H9 (cell line): ENCODE data around the gene RELB. TPM values are rescaled to one million over a fixed set of nuclear protein-coding genes. Genes with fewer than 3 reads are reported as not detected.

Experiments used
- DNase-seq: peaks from one replicate; pipeline ENCODE4 v3.0.0-alpha.2; 2017
- H2AFZ ChIP-seq: one replicate; pipeline ENCODE4 v1.6.1; 2013; ENCODE audit warnings: mild to moderate bottlenecking, low read length, control low read depth, moderate library complexity
- H2AK5ac ChIP-seq: 2 replicates; pipeline ENCODE4 v1.6.1; 2013; ENCODE audit warnings: low read length, control low read depth, mixed read lengths; ENCODE audit not compliant: insufficient read length
- H2BK120ac ChIP-seq: one replicate; pipeline ENCODE4 v1.6.1; 2013; ENCODE audit warnings: low read depth, mild to moderate bottlenecking, low read length, control low read depth, inconsistent platforms; ENCODE audit not compliant: poor library complexity, severe bottlenecking
- H2BK12ac ChIP-seq: 2 replicates; pipeline ENCODE4 v1.6.1; 2013; ENCODE audit warnings: low read length, control low read depth, mixed read lengths, low read depth; ENCODE audit not compliant: insufficient read length
- H2BK15ac ChIP-seq: 2 replicates; pipeline ENCODE4 v1.6.1; 2013; ENCODE audit warnings: low read depth, low read length, control low read depth
- H2BK20ac ChIP-seq: one replicate; pipeline ENCODE4 v1.6.1; 2013; ENCODE audit warnings: low read depth, mild to moderate bottlenecking, low read length, control low read depth, inconsistent platforms; ENCODE audit not compliant: poor library complexity, severe bottlenecking
- H2BK5ac ChIP-seq: 2 replicates; pipeline ENCODE4 v1.6.1; 2013; ENCODE audit warnings: low read length, control low read depth, mixed read lengths; ENCODE audit not compliant: insufficient read length
- H3K14ac ChIP-seq: 2 replicates; pipeline ENCODE4 v1.6.1; 2013; ENCODE audit warnings: low read length, control low read depth; ENCODE audit not compliant: insufficient read depth
- H3K18ac ChIP-seq: 2 replicates; pipeline ENCODE4 v1.6.1; 2013; ENCODE audit warnings: low read depth, mild to moderate bottlenecking, mixed read lengths, low read length, control low read depth; ENCODE audit not compliant: insufficient read length
- H3K23ac ChIP-seq: 2 replicates; pipeline ENCODE4 v1.6.1; 2013; ENCODE audit warnings: low read length, control low read depth, mixed read lengths, low read depth; ENCODE audit not compliant: insufficient read length
- H3K23me2 ChIP-seq: 2 replicates; pipeline ENCODE4 v1.6.1; 2013; ENCODE audit warnings: low read depth, mild to moderate bottlenecking, mixed read lengths, low read length, control low read depth; ENCODE audit not compliant: insufficient read length, poor library complexity, severe bottlenecking
- H3K27ac ChIP-seq: 2 replicates; pipeline ENCODE4 v1.5.1; 2013; ENCODE audit warnings: low read length, control low read depth, mixed read lengths, low read depth; ENCODE audit not compliant: insufficient read length
- H3K27me3 ChIP-seq: 2 replicates; pipeline ENCODE4 v1.6.1; 2013; ENCODE audit warnings: low read length, control low read depth, inconsistent platforms; ENCODE audit not compliant: insufficient read depth
- H3K4ac ChIP-seq: 2 replicates; pipeline ENCODE4 v1.6.1; 2013; ENCODE audit warnings: low read depth, mild to moderate bottlenecking, control low read depth, inconsistent platforms, low read length, moderate library complexity
- H3K4me1 ChIP-seq: 2 replicates; pipeline ENCODE4 v1.6.1; 2013; ENCODE audit warnings: low read length, control low read depth, inconsistent platforms; ENCODE audit not compliant: insufficient read depth
- H3K4me2 ChIP-seq: 2 replicates; pipeline ENCODE4 v1.6.1; 2013; ENCODE audit warnings: low read length, control low read depth, mixed read lengths; ENCODE audit not compliant: insufficient read length, insufficient read depth
- H3K56ac ChIP-seq: 2 replicates; pipeline ENCODE4 v1.6.1; 2013; ENCODE audit warnings: low read depth, mild to moderate bottlenecking, mixed read lengths, low read length, control low read depth; ENCODE audit not compliant: insufficient read length
- H3K79me1 ChIP-seq: 2 replicates; pipeline ENCODE4 v1.6.1; 2013; ENCODE audit warnings: low read depth, mild to moderate bottlenecking, moderate library complexity, low read length, control low read depth, inconsistent platforms; ENCODE audit not compliant: insufficient read depth, poor library complexity, severe bottlenecking
- H3K79me2 ChIP-seq: 2 replicates; pipeline ENCODE4 v1.6.1; 2013; ENCODE audit warnings: low read length, control low read depth, inconsistent platforms; ENCODE audit not compliant: insufficient read depth
- H3K9ac ChIP-seq: 2 replicates; pipeline ENCODE4 v1.6.1; 2013; ENCODE audit warnings: low read length, control low read depth, mixed read lengths; ENCODE audit not compliant: insufficient read length; ENCODE audit errors: extremely low read depth
- H3K9me3 ChIP-seq: one replicate; pipeline ENCODE4 v1.6.1; 2013; ENCODE audit warnings: low read depth, low read length, inconsistent platforms; ENCODE audit not compliant: control insufficient read depth
- H3T11ph ChIP-seq: one replicate; pipeline ENCODE4 v1.6.1; 2013; ENCODE audit warnings: mild to moderate bottlenecking, low read length, control low read depth, inconsistent platforms
- H4K20me1 ChIP-seq: one replicate; pipeline ENCODE4 v1.6.1; 2013; ENCODE audit not compliant: control insufficient read depth, insufficient read length, insufficient read depth
- H4K5ac ChIP-seq: 2 replicates; pipeline ENCODE4 v1.6.1; 2013; ENCODE audit warnings: low read depth, mild to moderate bottlenecking, mixed read lengths, low read length, control low read depth; ENCODE audit not compliant: insufficient read length
- H4K8ac ChIP-seq: replicated peaks from 2 replicates; pipeline ENCODE4 v1.6.1; 2013; ENCODE audit warnings: low read length, control low read depth, mixed read lengths, low read depth; ENCODE audit not compliant: insufficient read length
- H4K91ac ChIP-seq: 2 replicates; pipeline ENCODE4 v1.6.1; 2013; ENCODE audit warnings: low read depth, mild to moderate bottlenecking, moderate library complexity, mixed read lengths, low read length, control low read depth; ENCODE audit not compliant: insufficient read length
- H3K27ac Mint-ChIP-seq, 3 experiments: 2 replicates in 2 of 3; 3 replicates in 1 of 3; pipeline ENCODE4 v1.8.0; 2020 to 2021; ENCODE audit warnings: mixed read lengths in 3 of 3, mild to moderate bottlenecking in 1 of 3, moderate library complexity in 1 of 3
- H3K27me3 Mint-ChIP-seq: 2 replicates; pipeline ENCODE4 v1.8.0; 2021; ENCODE audit warnings: low read depth, mild to moderate bottlenecking, moderate library complexity, mixed read lengths
- H3K36me3 Mint-ChIP-seq, 3 experiments: 2 replicates in 2 of 3; 3 replicates in 1 of 3; pipeline ENCODE4 v1.8.0; 2020 to 2021; ENCODE audit warnings: low read depth in 3 of 3, mixed read lengths in 3 of 3; ENCODE audit not compliant: insufficient read depth in 1 of 3
- H3K4me1 Mint-ChIP-seq, 2 experiments: 2 replicates each; pipeline ENCODE4 v1.8.0; 2020; ENCODE audit warnings: mixed read lengths in 2 of 2
- H3K4me3 Mint-ChIP-seq, 2 experiments: 2 replicates in 1 of 2; 3 replicates in 1 of 2; pipeline ENCODE4 v1.8.0; 2020 to 2021; ENCODE audit warnings: mild to moderate bottlenecking in 2 of 2, mixed read lengths in 2 of 2, moderate library complexity in 1 of 2
- H3K9me3 Mint-ChIP-seq, 2 experiments: 2 replicates in 1 of 2; 3 replicates in 1 of 2; pipeline ENCODE4 v1.8.0; 2020; ENCODE audit warnings: mild to moderate bottlenecking in 2 of 2, mixed read lengths in 2 of 2, moderate library complexity in 1 of 2
- WGBS: extraction: QIAGEN DNeasy Blood & Tissue Kit; methylation state at CpG from one replicate; pipeline ENCODE4 v1.1.7; 2013; ENCODE audit warnings: missing lambda C conversion rate, low lambda C conversion rate, mixed read lengths; ENCODE audit not compliant: insufficient read length; ENCODE audit errors: extremely low coverage; 5-methylcytosine and 5-hydroxymethylcytosine counted together
- total RNA-seq: library from RNA; stranded (reverse); gene quantifications from 2 replicates; pipeline ENCODE4 v1.2.1, GENCODE V29; 2021
- TF ChIP-seq, protein P1 (sequence below): fragments of 200-600 bp; sonication (generic); conservative IDR thresholded peaks from 3 replicates; pipeline ENCODE4 v1.8.0; 2021; ENCODE audit warnings: antibody characterized with exemption, mild to moderate bottlenecking

Gene RELB
- total RNA-seq, 1 experiment from 2014 or later, result 13.7 TPM

DNA sequence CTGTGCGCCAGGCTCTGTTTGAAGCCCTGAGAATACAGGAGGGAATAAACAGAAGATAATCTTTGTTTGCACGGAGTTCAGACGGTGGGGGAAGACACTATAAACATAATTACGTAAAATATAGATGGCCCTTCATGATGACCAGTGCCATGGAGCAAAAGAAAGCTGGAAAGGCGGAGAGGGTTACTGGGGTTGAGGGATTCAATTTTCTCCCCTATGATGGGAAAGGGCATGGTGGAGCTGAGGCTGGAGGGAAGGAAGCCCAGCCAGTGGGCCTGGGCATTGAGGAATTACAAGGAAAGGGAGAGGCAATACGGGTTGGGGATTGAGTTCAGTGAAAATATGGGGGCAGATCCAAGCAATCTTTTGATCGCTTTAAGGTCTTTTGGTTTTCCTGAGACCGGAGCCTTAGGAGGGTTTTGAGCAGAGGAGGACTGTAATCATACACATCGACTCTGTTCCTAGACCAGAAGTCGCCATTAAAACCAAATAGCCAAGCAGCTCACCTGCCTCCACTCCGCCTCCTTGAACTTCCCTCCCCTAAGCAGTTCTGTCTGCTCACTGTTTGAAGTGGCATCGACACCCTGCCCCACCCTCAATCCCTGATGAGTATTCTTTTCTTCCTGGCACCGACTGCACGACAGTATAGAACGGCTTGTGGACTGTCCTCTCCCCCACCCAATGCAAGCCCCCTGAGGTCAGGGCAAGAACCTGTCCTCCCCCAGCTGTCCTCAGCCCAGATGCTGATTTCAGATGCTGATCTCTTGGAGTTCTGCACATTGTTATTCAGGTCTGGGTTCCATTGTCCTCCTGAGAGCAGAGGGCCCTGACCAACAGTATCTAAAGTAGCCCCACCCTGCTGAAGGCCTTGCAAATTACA is 75.8 kb downstream of the RELB start:
- no peaks in the 10 kb centered on the region; a peak in 1 of 5 replicates for H3K9me3 Mint-ChIP-seq
- H3K27me3 ChIP-seq, result no peaks in the 10 kb centered on the region
- no peak overlapping the region for H2BK20ac ChIP-seq
- H3K23me2 ChIP-seq, result peaks cover 20% of the 10 kb centered on the region
- no peak overlapping the region for H2AFZ ChIP-seq
- peaks cover 7% of the 10 kb centered on the region; the same call in 1 of the 2 replicates for H3K79me2 ChIP-seq
- H3K4me1 ChIP-seq, result peaks cover 10% of the 10 kb centered on the region; the same call in 1 of the 2 replicates
- peak overlapping the region; percentile 82 to 92 for H3K4me3 Mint-ChIP-seq
- H4K8ac ChIP-seq, result no peak overlapping the region
- H4K91ac ChIP-seq, result no peak overlapping the region
- H3K4me1 Mint-ChIP-seq, result peaks cover 40 to 50% of the 10 kb centered on the region in 2 experiments
- H3K9ac ChIP-seq, result no peak overlapping the region
- WGBS, result no CpG with 5 or more reads among the region's 15 CpGs
- H3K56ac ChIP-seq, result no peak overlapping the region
- peak overlapping the region; percentile 95 to 97 (median 97) for H3K27ac Mint-ChIP-seq
- H3K27ac ChIP-seq, result no peak overlapping the region
- H3K27me3 Mint-ChIP-seq, result no peaks in the 10 kb centered on the region; the same call in 1 of the 2 replicates
- peak; percentile 71 for DNase-seq
- no peak overlapping the region for H2BK12ac ChIP-seq
- H3K36me3 Mint-ChIP-seq, result peaks cover 13 to 29% (median 26%) of the 10 kb centered on the region in 3 experiments; a peak in 6 of 7 replicates
- no peak overlapping the region for H2BK5ac ChIP-seq
- no peaks in the 10 kb centered on the region for H3K79me1 ChIP-seq
- H2BK15ac ChIP-seq, result no peak overlapping the region
- no peak overlapping the region for H3K23ac ChIP-seq
- H3K9me3 ChIP-seq, result no peaks in the 10 kb centered on the region
- H3K4me2 ChIP-seq, result peak overlapping the region; percentile 48
- H3K14ac ChIP-seq, result no peak overlapping the region
- TF ChIP-seq, protein P1, sequence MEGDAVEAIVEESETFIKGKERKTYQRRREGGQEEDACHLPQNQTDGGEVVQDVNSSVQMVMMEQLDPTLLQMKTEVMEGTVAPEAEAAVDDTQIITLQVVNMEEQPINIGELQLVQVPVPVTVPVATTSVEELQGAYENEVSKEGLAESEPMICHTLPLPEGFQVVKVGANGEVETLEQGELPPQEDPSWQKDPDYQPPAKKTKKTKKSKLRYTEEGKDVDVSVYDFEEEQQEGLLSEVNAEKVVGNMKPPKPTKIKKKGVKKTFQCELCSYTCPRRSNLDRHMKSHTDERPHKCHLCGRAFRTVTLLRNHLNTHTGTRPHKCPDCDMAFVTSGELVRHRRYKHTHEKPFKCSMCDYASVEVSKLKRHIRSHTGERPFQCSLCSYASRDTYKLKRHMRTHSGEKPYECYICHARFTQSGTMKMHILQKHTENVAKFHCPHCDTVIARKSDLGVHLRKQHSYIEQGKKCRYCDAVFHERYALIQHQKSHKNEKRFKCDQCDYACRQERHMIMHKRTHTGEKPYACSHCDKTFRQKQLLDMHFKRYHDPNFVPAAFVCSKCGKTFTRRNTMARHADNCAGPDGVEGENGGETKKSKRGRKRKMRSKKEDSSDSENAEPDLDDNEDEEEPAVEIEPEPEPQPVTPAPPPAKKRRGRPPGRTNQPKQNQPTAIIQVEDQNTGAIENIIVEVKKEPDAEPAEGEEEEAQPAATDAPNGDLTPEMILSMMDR, result no peak
- H3K4ac ChIP-seq, result no peak overlapping the region
- no peak overlapping the region for H2AK5ac ChIP-seq
- H4K5ac ChIP-seq, result no peak overlapping the region
- H4K20me1 ChIP-seq, result no peaks in the 10 kb centered on the region
- H3K18ac ChIP-seq, result no peak overlapping the region
- no peak overlapping the region for H2BK120ac ChIP-seq
- no peak overlapping the region for H3T11ph ChIP-seq
